Measurements from ENCODE around the gene SHISA2.
"Not testable (repeated sequence)": the region's sequence is repeated elsewhere in the genome, so short reads cannot be mapped to it uniquely, and the experiment has no call there.

SHISA2 gene

DNA sequence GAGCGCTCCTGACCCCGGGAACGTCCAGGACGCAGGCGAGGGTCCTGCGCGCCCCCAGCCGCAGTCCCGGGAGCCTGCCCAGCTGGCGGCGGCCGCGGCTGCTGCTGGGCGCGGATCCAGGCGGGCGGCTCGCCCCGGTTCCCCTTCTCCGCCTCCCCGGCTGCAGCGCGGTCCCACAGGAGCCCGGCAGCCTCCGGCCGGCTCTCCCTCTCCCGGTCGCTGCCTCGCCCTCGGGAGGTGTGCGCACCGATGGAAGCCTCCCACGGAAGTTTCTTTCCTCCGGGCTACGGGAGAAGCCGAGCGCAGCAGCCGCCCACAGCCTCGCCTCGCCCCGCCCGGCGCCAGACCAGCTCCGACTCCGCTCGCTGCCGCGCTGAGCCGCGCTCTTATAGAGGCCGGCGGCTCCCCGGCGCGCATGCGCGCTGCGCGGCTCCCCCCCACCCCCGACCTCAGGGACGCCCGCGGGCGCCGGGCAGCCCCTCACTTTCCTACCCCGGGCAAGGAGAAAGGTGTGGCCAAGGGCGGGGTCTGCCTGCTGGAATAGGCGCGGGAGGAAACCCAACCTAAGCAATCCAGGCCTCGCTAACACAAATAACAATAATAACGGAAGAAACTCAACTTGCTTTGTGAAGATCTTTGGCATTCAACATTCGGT, at the start of gene SHISA2:
Gene SHISA2 (minus strand): TSS at position 360 of the 655 bp plus-strand sequence. CDS start 1,041 bp downstream, outside the sequence.
- DNase-seq = peak; percentile 25 to 31

DNA sequence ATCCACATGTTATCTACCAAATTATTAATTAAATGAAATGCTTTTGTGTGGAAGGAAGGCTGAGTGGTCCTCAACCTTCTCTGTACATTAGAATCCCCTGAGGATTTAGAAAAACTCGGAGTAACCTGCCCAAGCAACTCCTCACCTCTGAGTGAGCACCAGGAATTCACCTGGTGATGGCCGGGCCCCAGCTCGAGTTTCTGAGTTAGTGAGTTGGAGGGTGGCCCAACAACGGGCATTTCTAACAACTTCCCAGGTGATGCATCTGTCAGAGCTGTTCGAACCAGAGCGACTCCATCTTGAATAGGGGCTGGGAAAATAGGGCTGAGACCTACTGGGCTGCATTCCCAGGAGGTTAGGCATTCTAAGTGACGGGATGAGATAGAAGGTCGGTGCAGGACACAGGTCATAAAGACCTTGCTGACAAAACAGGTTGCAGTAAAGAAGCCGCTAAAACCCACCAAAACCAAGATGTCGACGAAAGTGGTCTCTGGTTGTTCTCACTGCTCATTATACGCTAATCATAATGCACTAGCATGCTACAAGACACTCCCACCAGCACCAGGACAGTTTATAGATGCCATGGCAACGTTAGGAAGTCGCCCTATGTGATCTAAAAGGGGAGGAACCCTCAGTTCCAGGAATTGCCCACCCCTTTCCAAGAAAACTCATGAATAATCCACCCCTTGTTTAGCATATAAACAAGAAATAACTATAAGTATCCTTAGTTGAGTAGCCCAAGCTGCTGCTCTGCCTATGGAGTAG, 44.2 kb upstream of the SHISA2 start:
- no peak for DNase-seq

DNA sequence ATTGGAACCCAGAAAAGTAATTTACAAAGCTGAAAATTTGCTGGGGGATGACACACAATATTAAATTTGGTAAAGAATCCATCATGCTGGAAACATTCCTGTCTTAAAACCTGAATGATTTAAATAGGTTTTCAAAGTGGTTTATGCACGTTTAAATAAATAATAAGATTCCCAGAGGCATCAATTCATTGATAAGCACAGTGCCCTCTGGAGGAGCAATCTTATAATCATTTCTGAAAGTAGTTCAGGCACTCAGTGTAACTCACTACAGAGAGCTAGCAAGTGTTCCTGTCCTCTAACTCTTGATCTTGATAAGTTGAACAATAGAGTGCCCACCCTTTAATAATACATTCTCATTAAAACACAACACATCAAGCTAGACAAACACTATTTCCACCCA, 43.5 kb upstream of the SHISA2 start:
- DNase-seq = no peak

DNA sequence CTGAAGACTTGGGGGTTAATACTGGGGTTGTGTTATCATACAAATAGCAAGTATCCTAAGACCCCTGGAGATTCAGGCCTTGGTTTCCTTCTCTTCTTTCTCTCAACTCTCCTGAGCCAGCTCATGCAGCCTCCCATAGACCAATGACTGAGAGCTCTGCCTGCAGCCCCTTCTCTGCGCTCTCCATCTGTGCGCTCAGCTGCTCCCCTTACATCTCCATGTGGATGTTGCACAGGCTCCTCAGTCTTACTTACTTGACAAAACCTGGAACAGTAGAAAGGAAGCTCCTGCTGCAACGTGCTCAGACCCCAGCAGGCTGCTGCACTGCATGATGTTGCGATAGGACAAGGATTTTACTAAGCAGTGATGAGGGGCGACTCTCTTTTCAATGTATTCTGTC, 25.0 kb upstream of the SHISA2 start:
- not testable (repeated sequence) for DNase-seq

DNA sequence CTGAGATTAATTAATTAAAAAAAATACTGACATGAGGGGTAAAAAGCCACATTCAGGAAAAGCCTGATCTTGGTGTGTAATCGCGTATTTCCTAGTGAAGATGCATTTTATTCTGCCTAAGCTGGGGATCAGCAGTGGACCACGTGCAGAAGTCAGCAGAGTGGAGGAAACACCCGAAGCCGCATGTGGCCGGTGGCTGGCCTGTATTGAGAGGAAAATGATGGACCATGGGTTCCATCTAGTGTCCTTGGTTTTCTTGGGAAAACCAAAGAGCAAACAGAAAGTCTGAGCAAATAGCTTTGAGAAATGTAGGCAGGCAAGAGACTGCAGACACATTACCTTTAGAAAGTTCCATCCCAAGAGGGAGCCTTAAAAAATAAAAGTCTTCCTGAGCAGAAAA, 23.7 kb upstream of the SHISA2 start:
- DNase-seq = no peak

DNA sequence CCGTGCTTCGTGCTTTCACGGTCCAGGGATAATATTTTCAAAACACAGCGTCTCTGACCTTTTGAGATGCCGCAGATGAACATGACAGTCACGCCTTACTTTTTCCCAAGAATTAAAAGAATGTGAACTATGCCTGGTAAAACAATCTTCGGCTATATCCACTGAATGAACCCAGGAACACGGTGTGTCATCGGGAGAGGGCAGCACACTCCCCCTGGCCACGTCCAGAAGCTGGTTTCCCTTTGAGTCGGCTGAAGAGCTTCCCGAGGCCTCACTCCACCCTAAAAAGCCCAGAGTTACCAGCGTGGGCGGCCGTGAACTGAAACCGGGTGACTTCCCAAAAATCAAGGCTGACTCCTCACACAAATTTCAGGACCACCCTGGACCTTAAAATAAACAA, 22.9 kb upstream of the SHISA2 start:
- DNase-seq = no peak

DNA sequence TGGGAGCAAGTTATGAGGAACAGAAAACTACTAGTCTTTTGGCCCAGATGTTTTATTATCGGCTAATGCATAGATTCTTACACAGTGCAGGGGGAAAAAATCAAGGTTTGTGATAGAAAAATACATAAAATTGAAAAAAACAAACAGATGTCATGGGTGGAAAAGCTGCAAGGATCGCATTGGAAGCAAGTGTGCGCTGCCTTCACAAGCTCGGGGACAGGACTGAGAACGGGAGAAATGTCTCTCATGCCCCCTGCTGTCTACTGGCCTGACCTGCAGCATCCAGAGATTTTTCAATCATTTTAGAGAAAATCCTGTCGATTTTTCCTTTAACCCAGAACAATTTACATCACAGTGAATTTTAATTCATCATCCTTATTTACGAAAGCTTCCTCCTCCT, 20.5 kb upstream of the SHISA2 start:
- DNase-seq = not testable (repeated sequence)

DNA sequence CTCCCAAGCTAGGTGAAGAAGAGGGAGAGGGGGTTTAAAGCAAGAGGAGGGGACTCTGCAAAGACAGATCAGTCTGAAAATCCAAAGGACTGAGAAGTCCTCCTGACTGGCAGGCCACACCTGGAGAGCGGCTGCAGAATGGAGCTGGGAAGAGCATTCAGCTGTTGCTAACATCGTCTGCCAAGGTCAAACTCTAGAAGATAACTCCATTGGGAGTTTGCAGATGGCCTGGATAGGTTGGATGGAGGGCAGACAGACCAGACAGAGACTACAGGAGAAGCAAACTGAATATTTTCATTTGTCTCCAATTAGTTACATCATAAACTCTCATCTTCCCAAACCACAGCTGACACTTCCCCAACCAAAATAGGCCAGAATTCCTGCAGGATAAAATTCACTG, 19.9 kb upstream of the SHISA2 start:
- DNase-seq = no peak

DNA sequence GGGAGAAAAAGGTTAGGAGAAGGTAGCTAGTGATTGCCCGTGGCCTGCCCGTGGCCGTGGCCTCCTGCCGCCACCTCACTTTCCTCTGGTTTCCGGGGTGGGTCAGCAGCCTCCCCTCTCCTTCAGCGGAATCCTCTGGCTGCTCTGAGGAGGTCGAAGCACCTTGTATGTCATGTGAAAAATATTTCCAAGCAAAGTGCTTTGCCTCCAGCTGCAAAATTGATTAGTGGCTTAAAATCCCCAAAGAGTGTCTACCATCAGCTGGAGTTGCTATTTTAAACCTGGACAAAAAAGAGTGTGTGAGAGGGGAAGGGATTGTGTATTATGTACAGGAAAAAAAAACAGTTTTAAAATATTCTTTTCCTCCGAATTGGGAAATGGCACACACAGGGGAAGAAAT, 17.8 kb upstream of the SHISA2 start:
- not testable (repeated sequence) for DNase-seq

DNA sequence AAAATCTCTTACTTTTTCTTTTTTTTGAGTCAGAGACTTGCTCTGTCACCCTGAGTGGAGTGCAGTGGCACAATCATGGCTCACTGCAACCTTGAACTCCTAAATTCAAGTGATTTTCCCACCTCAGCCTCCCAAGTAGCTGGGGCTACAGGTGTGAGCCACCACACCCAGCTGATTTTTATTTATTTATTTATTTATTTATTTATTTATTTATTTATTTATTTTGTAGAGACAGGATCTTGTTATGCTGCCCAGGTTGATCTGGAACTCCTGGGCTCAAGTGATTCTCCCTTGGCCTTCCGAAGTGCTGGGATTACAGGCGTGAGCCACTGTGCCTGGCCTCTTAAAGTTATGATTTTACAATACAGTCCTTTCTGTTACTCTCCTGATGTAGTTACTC, 16.6 kb upstream of the SHISA2 start:
- not testable (repeated sequence) for DNase-seq

DNA sequence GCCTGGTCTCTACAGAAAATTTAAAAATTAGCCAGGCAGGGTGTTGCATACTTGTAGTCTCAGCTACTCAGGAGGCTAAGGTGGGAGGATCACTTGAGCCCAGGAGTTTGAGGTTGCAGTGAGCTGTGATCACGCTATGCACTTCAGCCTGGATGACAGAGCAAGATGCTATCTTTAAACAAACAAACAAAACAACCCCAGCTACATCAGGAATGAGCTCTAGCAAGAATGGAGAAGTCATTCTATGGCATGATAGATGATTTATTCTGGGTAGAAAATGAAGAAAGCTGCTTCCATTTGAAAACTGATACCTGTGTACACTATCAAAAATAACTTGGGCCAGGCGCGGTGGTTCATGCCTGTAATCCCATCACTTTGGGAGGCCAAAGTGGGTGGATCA, 15.8 kb upstream of the SHISA2 start:
- DNase-seq = no peak

DNA sequence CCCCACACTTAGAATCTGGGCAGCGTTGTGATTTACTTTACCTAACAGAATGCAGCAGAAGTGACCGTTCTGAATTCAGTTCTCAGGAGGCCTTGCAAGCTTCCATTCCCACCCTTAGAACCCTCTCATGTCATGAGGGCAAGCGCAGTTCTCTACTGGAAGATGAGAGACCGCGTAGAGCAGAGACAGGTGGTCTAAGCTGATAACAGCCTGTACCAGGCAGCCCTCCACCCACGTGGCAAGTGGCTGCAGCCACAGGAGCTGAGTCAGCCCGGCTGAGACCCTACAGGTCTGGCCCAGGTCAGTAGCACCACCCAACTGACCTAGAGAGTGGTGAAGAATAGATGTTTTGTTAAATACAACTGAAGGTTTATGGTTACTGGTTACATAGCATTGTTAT, 14.7 kb upstream of the SHISA2 start:
- not testable (repeated sequence) for DNase-seq

DNA sequence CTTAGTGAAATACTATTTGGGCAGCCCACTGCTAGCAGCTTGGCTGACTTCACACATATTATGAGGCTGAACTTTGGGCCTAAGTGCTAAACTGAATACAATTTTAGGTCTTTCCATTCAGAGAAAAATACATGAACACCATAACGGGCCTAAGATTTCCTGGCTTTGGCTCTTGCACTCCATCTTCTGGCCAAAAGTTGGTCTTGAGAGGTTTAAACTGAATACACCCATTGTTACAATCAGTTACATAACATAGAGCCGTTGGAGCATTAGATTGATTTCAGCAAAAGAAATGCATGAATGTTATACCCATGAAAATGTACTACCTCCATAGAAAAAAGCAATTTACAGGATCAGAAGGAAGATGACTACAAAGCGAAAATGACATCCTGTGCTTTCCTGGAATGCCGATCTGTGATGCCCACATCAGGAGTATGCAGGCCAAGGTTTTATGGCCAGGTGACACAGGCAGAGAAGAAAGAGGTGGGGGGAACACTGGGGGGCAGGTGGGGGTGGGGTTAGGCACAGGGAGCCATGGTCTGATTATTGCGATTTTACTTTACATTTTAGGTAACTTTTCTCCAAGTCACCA, 11.1 kb upstream of the SHISA2 start:
- peak; percentile 15 to 25 for DNase-seq

DNA sequence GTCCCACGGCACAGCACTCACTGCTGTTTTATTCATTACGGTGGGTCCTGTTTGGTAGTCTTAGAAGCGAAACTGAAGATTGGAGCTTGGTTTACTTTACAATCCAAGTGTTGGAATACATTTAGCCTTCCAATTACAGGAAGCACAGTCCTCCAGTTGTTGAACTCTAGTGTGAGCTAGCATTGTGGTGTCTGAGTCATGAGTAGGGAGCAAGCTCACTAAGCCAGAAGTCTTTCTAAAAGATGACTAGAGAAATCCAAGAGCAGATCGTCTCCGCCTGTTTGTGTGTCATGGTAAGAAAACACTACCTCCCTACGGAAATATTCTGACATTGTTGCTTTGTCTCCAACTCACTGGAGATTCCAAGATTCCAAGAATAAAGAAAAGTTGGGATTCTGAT, 10.1 kb upstream of the SHISA2 start:
- DNase-seq = no peak

DNA sequence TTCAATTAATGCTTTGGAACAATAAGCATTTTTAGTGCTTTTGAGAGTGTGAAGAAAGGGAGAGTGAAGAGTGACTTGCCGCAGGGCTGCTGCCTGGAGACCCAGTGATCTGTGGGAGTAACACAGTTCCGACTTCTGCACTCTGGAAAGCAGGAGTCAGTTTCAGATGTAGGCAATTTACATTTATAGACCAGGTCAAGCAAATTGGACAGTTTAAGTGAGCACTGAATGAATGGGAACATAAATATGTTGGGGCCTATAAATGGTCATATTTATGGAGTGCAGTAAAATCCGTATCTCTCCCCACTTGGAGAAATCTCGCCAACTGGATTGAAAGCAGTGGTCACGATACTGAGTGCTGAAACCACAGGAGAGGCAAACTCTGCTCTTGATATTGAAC, 9.4 kb upstream of the SHISA2 start:
- DNase-seq = no peak

DNA sequence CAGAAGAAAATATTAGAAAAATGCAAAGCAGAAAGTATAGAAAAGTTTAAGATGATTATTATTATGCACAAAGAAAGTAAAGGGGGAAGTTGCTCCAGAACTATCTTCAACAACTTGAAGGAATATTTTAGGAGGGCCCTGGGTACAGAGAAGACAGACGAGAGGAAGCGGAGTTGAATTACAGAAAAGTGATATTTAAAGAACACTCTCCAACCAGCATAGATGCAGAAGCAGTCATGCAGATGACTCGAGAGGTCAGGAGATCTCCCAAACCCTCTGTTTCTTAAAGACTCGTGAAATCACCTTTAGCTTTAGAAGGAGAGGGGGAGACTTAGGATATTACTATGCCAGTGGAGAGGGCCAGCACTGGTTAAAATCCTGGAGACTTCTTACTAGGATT, 8.5 kb upstream of the SHISA2 start:
- no peak for DNase-seq

DNA sequence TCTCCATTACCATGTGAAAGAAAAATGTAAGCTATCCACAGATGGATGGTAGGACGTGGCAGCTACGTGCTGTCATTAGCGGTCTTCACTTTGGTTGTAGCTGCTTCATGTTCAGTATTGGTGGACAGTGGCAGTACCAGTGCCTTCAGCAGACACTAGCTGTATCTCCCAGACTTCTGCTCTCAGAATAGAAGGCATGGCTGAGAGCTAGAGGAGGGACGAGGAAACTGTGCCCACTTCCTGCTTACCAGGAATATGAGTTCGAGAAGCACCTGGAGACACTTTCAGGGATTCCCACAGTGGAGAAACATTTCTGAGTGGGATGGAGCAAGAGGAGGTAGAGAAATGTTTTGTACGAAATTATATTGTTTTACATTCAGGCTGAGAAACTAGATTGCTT, 6.9 kb upstream of the SHISA2 start:
- DNase-seq = no peak

DNA sequence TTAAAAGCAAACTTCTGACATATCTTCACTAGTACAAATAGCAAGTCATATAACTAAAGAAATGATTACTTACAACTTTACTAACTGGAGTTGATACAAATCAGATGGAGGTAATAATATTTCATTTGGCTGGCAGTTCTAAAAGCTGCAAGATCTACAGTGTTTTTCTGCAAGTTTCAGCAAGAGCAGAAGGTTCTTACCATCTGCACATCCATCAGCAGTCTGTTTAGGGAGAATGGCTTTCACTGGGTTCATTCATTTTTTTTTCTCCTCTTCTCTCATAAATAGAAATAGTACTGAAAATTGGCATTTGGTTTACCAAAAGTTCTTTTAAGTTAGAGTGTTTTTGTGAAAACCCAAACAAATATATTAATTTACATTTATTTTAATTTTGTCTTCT, 3.1 kb upstream of the SHISA2 start:
- DNase-seq = no peak

DNA sequence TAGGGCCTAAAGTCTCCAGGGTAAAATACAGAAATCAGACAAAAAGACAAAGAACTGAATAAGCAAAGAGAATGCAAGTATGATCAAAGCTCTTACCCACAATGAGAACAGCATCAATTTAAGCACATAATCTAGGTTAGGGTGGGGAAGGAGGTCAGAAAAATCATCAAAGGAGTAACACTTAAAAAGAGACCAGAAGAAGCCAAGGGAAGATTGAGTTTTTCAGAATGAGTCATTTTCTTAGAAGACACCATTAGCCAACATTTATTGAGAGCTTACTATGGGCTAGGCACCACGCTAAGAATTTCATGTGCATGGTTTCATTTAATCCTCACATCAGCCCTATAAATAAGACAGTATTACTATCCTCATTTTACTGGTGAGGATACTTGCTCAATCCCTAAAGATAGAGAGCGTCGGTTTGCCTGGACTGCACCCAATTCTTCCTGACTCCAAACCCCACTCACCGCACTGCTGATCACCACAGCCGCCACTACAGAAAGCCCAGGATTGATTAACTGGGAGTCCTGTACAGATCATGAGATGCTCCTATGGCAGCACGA, 1.7 kb upstream of the SHISA2 start:
- DNase-seq = no peak

DNA sequence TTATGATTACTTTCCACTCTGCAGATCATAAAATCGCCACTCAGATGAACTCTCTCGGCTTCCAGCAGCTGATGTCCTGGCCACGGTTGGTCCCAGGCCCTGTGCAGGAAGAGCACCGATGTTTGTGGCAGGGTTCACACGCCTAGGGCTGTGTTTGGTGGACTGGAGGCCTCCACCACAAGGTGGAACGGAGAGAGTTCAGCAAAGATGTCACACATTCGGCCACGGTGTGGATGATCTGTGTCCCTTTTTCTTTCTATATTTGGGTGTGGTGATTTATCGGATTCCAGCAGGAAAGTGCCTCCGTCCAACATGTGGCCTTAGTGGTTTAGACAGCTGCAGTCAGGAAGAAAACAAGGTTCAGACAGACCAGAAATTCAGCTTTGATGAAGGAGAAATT, 521 bp upstream of the SHISA2 start:
- no peak for DNase-seq

DNA sequence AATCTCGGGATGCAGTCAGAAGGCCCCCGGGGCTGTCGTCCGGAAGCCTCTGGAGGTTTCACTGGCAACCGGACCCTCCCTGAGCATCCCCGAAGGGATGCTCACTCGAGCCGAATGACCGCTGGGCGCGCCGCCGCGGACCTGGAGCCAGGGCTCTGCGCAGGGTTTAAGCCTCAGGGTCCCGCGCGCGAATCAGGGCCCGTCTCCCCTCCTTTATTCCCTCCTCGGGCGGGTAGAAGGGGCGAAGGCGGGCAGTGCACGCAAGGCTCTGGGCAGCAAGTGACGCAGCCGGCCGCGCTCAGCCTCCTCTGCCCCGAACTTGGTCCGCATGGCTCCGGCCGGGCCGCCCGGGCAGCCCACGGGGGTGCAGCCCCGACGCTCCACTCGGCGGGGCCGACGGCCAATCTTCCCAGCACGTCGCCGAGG, 572 bp downstream of the SHISA2 start:
- DNase-seq = peak; percentile 2 to 8

DNA sequence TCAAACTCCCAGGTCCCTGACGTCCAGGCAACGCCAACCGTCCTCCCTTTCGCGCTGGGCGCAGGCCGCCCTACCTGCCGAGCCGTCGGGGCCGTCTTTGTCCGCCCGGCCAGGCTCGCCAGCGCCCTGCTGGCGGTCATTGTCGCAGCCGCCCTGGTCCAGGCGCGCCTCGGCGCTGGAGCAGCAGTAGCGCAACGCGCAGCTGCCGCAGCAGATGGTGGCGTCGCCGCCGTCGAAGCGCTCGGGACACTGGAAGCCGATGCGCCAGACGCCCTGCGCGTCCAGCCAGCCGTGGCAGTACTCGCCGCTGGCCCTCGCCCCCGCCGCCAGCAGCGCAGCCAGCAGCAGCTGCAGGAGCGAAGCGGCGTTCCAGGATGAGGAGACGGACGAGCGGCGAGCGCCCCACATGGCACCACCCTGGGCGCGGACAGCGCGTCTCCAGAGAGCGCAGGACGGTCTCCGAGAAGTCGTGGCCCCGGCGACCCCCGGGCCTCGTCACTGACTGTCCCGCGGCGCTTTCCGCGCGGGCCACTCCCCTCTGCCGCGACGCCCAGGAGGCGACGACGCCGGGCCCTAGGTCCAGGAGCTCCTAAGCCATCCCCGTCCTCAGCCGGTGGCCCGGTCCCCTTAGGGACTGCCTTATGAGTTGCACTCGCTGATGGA, 1.1 kb downstream of the SHISA2 start:
- peak; percentile 9 to 11 for DNase-seq

DNA sequence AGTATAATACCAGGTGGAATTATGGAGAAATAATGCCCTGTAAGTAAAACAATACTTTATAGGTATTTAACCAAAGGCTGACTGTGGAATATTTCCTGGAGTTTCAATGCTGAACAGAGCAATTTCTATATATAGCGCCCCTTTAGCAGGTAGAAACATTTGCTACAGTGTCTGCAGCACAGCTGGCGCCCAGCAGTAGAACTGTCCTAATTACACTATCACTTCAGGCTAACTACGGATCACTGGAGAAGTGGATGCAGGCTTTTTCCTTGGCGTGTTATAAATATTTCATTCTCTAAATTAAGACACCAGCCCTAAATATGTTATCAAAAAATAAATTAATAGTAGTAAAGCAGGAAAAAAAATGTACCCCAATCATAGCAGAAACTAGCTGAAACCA, 3.1 kb downstream of the SHISA2 start:
- DNase-seq = no peak
